T follicular helper cell (primary cell): ENCODE results near the gene SERPINB12.

Source experiments
- DNase-seq: peaks from one replicate; pipeline ENCODE4 v3.0.0-alpha.2; 2020; ENCODE audit warnings: low read depth

Gene SERPINB12

DNA sequence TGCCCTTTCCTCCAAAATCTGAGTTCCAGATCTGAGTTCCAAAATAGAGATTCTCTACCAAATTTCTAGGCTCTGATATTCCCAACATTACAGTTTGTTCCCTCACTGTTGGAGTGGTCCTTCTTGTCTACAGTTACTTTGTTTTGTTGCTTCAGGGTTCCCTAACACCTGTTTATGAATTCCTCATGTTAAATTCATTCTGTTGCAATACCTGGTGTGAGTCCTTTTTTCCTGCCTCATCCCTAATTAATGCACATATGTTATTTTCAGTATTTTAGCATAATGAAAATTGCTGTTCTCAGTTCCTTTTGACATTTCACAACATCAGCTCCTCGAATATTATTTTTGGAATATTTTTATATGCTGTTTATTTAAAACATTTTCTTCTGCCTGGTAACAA lies 61.2 kb downstream of the SERPINB12 start:
- DNase-seq, result no peak

DNA sequence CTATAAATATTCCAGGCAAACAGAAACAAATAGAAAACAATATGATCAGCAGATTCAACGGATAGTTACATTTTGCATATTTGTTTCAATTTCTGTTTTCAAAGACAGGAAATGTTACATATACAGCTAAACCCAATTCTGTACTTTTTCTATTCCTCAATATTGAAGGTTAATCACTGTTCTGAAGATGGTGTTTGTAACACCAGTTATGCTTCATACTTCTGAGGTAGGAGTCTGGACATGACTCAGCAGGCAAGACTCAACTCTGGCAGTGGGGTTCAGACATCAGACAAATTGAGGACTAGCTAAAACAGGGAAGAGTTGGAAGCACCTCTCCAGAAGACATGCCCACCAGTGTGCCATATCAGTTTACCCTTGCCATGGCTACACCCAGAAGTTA lies 61.6 kb downstream of the SERPINB12 start:
- DNase-seq, result no peak

DNA sequence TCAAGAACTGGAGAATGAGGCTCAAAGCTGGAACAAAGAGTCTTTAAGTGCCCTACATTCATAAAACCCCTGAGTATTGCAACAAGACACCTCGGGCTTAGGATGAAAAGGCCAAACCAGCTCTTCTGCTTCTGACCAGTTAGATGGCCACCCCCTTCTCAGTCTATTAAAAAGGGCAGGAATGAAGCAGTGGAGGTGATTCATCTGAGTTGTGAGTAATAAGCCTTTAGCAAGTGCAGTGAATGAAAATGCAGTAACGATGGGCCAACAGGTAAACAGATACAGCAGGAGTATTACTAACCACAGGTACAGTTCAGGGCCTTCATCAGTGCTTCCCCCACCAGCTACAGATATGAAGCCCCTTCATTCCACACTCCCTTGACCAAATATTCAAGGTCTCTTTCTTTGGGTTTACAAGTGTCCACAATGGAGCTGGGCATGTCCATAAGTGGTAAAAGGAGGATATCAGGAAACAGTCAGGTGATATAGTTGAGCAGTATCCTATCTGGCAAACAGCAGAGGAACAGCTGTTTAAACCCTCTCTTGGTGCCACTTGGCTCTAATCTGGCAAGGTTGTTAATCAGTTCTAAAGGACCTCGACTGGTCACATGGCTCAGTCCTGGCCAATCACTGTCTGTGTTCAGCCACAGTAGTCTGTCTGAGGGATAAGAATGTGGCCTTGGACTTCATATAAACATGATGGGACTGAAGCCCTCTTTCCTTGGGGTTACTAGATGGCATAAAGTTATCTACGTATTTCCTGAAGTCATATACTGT lies 62.8 kb downstream of the SERPINB12 start:
- DNase-seq, result no peak

DNA sequence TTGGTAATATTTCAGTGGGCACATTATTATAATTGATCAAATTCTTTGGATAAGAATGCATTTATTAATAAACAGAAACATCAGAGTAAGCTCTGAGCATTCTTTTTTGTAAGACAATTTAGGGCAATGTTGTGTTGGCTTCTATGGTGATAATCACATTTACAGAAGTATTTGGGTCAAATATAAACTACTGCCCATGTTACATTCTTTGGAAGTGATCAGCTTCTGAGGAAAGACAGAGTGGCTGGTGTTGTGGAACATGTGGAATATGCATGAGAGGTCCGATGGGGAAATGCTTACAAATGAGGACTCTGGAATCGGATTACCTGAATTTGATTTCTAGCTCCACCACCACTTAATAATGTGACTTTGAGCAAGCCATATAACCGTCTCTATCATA lies 64.4 kb downstream of the SERPINB12 start:
- no peak for DNase-seq

DNA sequence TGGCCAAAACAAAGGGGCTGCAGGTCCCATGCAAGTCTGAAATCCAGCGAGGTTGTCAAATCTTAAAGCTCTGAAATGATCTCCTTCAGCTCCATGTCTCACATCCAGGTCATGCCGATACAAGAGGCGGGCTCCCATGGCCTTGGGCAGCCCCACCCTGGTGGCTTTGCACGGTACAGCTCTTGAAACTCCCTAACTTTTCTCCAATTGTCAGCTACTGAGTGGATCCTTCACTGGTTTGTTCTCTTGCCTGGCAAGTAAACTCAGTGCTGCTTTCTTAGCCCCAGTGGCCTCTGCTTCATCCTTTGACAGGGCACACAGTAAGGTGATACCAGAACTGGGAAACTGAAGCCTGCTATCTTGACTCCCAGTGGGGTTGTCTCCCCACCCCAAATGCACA lies 71.3 kb downstream of the SERPINB12 start:
- DNase-seq, result no peak

DNA sequence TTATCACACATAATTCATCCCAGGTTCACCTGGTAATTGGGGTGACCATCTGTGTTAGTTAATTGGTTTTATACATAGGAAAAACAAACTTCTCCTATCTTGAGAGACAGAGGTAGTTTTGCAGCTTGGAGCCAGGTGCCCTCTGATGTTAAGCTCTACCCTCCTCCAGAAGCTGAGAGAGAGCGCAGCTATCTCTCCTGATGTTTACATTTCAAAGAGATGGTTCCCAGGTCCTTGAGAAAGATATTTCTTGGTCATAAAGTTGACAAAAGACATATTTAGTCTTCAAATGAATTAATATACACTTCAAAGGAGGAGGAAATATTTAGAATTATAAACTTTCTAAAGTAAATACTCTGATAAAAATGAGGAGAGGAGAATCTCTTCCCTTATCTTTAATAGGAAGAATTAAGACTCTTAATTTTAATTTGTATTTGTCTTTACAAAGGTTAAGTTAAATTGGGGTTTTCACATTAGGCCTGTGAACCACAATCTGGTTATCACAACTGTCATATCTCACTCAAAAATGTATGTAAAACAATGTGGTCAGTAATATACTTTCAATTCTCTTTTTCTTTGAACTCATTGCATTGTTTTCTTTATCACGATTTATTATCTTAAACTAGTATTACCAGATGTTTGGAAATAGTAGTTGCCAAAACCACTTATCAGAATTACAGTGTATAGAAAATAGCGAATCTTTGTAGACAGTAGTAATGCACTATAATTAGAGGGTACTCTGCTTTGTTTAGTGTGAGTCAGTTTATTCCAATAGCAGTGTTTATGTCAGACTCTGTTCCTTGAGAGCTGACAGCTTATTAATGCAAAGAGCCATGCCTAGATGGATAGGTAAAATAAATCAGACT lies 75.1 kb downstream of the SERPINB12 start:
- no peak for DNase-seq

DNA sequence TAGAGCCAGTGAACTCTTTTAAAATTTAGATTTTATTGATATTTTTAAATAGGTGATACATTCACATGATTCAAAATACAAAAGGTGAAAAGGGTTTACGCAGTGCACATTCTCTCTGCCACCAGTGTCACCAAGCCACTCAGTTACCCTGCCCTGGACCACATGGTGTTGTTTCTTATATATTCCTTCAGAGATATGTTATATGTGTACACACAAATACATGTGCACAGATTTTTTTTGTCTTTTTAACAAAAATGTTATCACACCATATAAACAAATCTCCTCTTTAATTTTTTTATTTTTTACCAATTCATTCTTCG lies 75.7 kb downstream of the SERPINB12 start:
- DNase-seq, result no peak
